ENCODE data around the gene TRABD.

GRCh38 chr22:50243685-50244419 is 58.1 kb downstream of the TRABD start:
- no peak for TF ChIP-seq TAF1 (IDR thresholded peaks at IDR 0.05; ENCODE audit: borderline replicate concordance, insufficient read depth, low read length)
- TF ChIP-seq REST (IDR thresholded peaks at IDR 0.05; ENCODE audit: insufficient read depth in 1 of 2, low read depth in 2 of 2, low read length in 2 of 2): no peak
- TF ChIP-seq POLR2AphosphoS5 (IDR thresholded peaks at IDR 0.05; ENCODE audit: low read depth, low read length): no peak
